Globus pallidus (tissue), 1 donor: ENCODE data around the gene DVL1.
"Not testable (repeated sequence)": the region's sequence is repeated elsewhere in the genome, so short reads cannot be mapped to it uniquely, and the experiment has no call there.

Experiments
- DNase-seq: peaks from one replicate; pipeline ENCODE4 v3.0.0-alpha.2; 2015; ENCODE audit warnings: low spot score

The DVL1 gene

GRCh38 chr1:1373051-1373814 is 24.0 kb upstream of the DVL1 start:
- no peak for DNase-seq

GRCh38 chr1:1371746-1372711 is 22.8 kb upstream of the DVL1 start:
- no peak for DNase-seq

- DNase-seq: no peak
These were observed 22.1 kb upstream of the DVL1 start for GRCh38 chr1:1371364-1371745.

DNA sequence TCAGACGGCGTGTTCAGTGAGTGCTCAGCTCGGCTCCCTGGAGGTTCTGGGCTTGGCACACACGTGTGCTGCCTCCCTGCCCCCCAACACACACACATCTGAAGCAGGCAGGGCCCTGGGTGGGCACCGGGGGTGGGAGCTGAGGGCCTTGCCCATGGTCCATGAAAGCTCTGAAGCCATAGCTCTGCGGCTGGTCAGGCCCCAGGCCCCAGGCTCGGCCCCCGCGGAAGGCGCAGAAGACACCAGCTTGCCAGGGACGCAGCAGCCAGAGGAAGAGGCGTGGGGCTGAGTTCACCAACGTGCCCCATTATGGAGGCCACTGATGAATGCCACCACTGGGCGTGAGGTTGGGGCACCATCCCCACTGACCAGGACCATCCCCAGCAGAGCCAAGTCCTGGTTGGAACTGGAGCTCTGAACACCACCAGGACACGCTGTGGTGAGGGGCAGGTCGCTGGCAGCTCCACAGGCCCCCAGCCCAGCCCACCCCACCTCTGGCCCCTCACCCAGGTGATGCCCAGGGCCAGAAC is 21.6 kb upstream of the DVL1 start:
- no peak for DNase-seq

- not testable (repeated sequence) for DNase-seq
These were observed 20.9 kb upstream of the DVL1 start for GRCh38 chr1:1370094-1370493.

DNA sequence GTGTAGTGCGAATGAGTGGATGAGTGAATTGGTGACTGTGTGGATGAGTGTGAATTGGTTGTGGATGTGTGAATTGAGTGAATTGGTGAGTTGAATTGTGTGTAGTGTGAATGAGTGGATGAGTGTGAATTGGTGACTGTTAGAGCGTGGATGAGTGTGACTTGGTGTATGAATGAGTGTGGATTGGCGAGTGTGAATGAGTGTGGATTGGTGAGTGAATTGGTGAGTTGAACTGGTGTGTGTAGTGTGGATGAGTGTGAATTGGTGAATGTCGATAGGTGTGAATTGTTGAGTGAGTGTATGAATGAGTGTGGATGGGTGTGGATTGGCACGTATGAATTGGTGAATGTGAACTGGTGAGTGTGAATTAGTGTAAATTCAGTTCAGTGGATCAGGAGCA is 18.1 kb upstream of the DVL1 start:
- no peak for DNase-seq

- DNase-seq: no peak
These were observed 17.5 kb upstream of the DVL1 start for GRCh38 chr1:1366699-1367066.

DNA sequence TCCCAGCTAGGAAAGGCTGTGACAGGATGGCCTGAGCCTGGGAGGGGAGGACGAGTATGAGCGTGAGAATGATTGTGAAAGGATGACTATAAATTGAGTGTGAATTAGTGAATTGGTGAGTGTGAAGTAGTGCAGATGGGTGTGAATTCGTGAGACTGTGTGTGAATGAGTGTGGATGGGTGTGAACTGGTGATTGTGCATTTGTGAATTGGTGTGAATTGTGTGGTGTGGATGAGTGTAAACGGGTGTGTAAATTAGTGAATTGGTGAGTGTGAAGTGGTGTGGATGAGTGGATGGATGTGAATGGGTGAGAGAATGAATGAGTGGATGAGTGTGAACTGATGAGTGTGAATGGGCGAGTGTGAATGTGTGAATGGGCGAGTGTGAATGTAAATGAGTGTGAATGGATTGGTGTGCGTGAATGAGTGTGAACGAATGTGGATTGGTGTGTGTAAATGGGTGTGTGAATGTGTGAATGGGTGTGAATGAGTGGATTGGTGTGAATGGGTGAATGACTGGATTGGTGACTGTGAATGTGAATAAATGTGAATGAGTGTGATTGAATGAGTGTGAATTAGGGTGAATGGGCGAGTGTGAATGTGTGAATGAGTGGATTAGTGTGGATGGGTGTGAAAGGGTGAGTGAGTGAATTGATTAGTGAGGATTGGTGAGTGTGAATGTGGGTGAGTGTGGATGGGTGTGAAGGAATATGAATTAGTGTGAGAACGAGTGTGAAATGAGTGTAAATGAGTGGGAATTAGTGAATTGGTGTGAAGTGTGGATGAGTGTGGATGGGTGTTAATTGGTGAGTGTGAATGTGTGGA is 16.9 kb upstream of the DVL1 start:
- DNase-seq: no peak

DNA sequence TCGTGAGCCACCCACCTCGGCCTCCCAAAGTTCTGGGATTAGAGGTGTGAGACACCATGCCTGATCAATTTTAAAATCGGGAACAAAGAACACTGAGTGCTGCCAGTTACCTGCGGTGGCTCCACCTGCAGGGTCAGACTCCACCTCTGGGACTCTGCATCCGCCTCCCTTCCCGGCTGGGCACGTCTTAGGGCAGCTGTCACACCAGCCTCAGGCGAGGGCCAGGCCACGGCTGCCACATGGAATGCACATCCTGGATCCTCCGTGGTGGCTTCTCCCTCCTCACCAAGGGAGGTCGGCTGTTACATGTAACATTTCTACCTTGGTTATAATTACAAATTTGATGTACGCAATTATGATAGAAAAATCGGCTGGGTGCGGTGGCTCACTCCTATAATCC is 15.0 kb upstream of the DVL1 start:
- DNase-seq: no peak

GRCh38 chr1:1361982-1362423 is 12.8 kb upstream of the DVL1 start:
- DNase-seq: no peak

DNA sequence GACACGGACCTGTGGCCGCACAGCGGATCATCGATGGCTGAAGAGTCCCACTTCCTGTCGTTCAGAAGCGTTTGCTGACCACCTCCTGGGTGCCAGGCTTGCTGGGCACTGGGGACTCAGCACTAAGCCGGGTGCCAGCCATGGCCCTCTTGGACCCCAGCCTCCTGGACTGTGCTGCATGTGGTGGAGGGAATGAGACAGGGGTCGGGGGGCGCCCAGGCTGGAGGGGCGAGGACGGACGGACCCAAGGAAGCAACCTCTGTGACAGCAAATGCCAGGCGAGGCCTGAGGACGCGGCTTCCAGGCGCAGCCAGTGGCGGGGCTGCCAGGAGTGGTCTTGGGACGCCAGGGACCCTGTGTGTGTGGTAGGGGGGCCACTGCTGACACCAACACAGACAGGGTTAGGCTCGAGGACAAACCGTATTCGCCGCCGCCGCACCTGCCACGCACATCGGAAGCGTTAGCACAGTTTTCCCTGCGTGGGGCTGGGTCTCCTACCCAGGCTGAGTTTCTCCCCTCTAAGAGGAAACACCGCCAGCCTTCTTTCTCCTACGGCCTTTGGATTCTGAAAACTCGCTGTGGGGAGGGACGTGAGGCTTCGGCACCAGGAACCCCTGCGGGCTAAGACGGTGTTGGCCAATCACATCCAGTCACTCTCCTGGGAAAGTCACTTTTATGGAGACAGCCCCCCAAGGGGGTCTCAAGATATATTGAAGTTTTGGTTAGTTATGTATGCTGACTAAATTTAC is 12.2 kb upstream of the DVL1 start:
- no peak for DNase-seq

- DNase-seq: no peak
These were observed 11.4 kb upstream of the DVL1 start for GRCh38 chr1:1360506-1361169.

GRCh38 chr1:1359664-1360468 is 10.6 kb upstream of the DVL1 start:
- no peak for DNase-seq

DNA sequence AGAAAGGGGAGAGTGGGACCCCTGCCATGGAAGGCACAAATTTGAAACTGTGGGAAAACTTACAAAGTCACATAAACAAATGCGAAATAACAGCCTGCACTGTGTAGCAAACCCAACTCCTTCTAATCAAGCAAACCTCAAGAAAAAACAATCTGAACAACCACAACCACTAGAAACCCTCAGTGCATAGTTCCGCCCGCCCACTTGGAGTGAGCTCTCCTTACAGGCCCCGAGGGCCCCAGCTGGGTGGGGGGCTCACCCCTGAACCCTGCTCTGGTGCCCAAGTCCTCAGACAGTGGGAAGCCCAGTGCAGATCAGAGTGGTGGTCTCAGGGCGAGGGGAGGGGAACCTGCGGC is 10.1 kb upstream of the DVL1 start:
- DNase-seq: no peak

GRCh38 chr1:1358433-1359271 is 9.4 kb upstream of the DVL1 start, which contains the start of gene MXRA8:
Gene MXRA8, minus strand, starts transcription at chr1:1358555. Its CDS starts 51 bp downstream, at chr1:1358504.
- no peak for DNase-seq

GRCh38 chr1:1357871-1358432 is 8.7 kb upstream of the DVL1 start:
- no peak for DNase-seq

DNA sequence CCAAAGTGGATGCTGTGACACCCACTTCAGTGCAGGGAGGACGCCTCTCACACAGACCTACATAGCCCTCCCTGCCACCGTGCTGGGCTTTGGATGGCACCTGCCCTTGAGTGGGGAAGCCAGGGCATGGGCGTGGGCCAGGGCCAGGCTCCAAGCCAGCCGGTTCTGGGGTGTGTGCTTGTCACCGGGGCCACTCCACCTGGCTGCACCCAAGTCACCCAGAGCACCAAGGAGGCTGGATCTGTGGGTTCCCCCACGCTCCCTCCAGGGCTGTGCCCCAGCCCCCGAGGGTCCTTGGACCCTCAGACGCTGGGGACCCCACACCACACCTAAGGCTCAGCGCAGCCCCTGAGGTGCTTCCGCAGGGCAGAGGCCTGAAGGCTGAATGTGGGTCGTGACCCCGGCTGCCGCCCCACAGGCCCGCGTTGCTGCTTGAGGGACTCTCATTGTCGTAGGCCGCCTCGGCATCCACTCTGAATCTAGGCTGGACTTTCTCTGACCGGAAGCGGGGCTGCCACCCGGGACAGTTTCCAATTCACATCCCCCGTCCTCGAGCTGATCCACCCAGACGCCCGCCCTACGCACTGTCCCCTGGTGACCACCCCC is 7.7 kb upstream of the DVL1 start:
- DNase-seq: no peak

DNA sequence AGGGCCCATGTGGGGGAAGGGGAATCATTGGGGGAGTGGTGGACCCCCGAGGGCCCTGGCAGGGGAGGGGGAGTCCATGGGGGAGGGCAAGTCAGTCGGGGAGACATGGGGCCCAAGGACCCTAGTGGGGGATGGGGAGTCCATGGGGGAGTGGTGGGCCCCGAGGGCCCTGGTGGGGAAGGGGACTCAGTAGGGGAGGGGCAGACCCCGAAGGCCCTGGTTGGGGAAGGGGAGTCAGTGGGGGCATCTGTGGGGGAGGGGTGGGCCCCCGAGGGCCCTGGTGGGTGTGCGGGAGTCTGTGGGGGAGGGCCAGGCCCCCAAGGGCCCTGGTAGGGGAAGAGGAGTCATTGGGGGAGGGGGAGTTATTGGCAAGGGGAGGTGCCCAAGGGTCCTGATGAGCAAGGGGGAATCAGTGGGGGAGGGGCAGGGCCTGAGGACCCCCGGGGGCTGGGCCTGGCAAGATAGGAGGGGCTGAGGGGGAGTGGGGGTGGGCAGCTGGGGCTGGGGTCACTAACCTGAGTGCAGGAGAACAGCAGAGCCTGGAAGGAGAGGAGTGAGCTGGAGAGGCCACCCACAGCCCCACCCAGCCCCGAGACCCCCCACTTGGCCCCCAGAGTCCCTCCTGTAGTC is 7.1 kb upstream of the DVL1 start:
- DNase-seq: no peak
